AG09309 (cell line): Measurements from ENCODE around the gene NEK6.

ENCODE experiments used
- DNase-seq: peaks from one replicate; pipeline ENCODE4 v3.0.0-alpha.2; 2010; ENCODE audit warnings: low read depth
- H3K4me3 ChIP-seq: 2 replicates; pipeline ENCODE4 v1.5.1; 2011; ENCODE audit warnings: mild to moderate bottlenecking, low read depth, low read length, moderate library complexity; ENCODE audit not compliant: control insufficient read depth
- CTCF ChIP-seq: IDR thresholded peaks from 2 replicates; pipeline ENCODE4 v1.5.1; 2011; ENCODE audit warnings: mild to moderate bottlenecking, low read depth, low read length, inconsistent platforms; ENCODE audit not compliant: insufficient read depth, control insufficient read depth; ENCODE audit errors: missing control alignments

The NEK6 gene

GRCh38 chr9:124355941-124356744, 98.4 kb downstream of the NEK6 start:
- no peak for DNase-seq
- H3K4me3 ChIP-seq: no peak overlapping the region
- TF ChIP-seq CTCF: no peak

GRCh38 chr9:124356745-124357390, 99.1 kb downstream of the NEK6 start:
- no peak overlapping the region for H3K4me3 ChIP-seq
- DNase-seq: no peak
- no peak for TF ChIP-seq CTCF

GRCh38 chr9:124357721-124358361, 100.1 kb downstream of the NEK6 start:
- no peak for DNase-seq
- no peak overlapping the region for H3K4me3 ChIP-seq
- no peak for TF ChIP-seq CTCF

GRCh38 chr9:124358631-124359030, 100.9 kb downstream of the NEK6 start:
- no peak overlapping the region for H3K4me3 ChIP-seq
- DNase-seq: no peak
- no peak for TF ChIP-seq CTCF

- no peak for TF ChIP-seq CTCF
- DNase-seq: no peak
- no peak overlapping the region for H3K4me3 ChIP-seq
These were observed 101.7 kb downstream of the NEK6 start for GRCh38 chr9:124359426-124359825.

GRCh38 chr9:124359855-124360678, 102.3 kb downstream of the NEK6 start:
- no peak for DNase-seq
- H3K4me3 ChIP-seq: no peak overlapping the region
- no peak for TF ChIP-seq CTCF
